SK-N-SH (cell line): ENCODE results near the gene NDFIP1. TPM values are rescaled to one million over a fixed set of nuclear protein-coding genes. Genes with fewer than 3 reads are reported as not detected.

Source experiments
- CTCF ChIA-PET: fragments of 300-600, 350-600 bp; formaldehyde crosslinking; extraction: SDS; loops from one replicate; lab custom pipeline; 2021; lab: Yijun Ruan, JAX
- POLR2A ChIA-PET: fragments of 350-600 bp; sonication (Branson Sonifier 250); formaldehyde crosslinking; extraction: SDS; loops from one replicate; lab custom pipeline; 2020; ENCODE audit warnings: antibody characterized with exemption, inconsistent platforms; lab: Yijun Ruan, JAX
- DNase-seq: peaks from one replicate; pipeline ENCODE4 v3.0.0; 2012
- H2AFZ ChIP-seq: fragments of 200-600 bp; sonication (generic); 2 replicates; pipeline ENCODE4 v1.8.1; 2016; ENCODE audit warnings: antibody characterized with exemption, mild to moderate bottlenecking, low read depth
- H3F3A ChIP-seq: fragments of 200-600 bp; sonication (generic); replicated peaks from 2 replicates; pipeline ENCODE3; 2016; ENCODE audit warnings: antibody characterized with exemption, mild to moderate bottlenecking; ENCODE audit not compliant: insufficient read depth
- H3K27ac ChIP-seq, 2 experiments: fragments of 200-500 bp in 1 of 2; fragments of 200-600 bp in 1 of 2; sonication (Bioruptor generic) in 1 of 2; sonication (generic), shearing (Covaris generic) in 1 of 2; 2 replicates each; pipeline versions ENCODE4 v1.5.1 to v1.6.1; 2014 to 2016; ENCODE audit warnings: low read depth in 2 of 2, inconsistent platforms in 1 of 2, low read length in 1 of 2, mild to moderate bottlenecking in 1 of 2, mixed read lengths in 1 of 2
- H3K27me3 ChIP-seq: fragments of 200-600 bp; sonication (generic), shearing (Covaris generic); 2 replicates; pipeline ENCODE4 v1.6.1; 2016; ENCODE audit warnings: mixed run types; ENCODE audit not compliant: insufficient read depth
- H3K36me3 ChIP-seq, 2 experiments: fragments of 200-500 bp in 1 of 2; fragments of 200-600 bp in 1 of 2; sonication (Bioruptor generic) in 1 of 2; sonication (generic) in 1 of 2; replicated peaks in 1 of 2; 2 replicates each; pipeline versions ENCODE3 to v1.5.1; 2014 to 2016; ENCODE audit warnings: low read length in 1 of 2, mild to moderate bottlenecking in 1 of 2; ENCODE audit not compliant: insufficient read depth in 2 of 2, control insufficient read depth in 1 of 2
- H3K4me1 ChIP-seq, 2 experiments: fragments of 200-500 bp in 1 of 2; fragments of 200-600 bp in 1 of 2; sonication (Bioruptor generic) in 1 of 2; sonication (generic), shearing (Covaris generic) in 1 of 2; 2 replicates each; pipeline versions ENCODE4 v1.5.1 to v1.6.1; 2014 to 2016; ENCODE audit warnings: low read depth in 1 of 2, low read length in 1 of 2, mixed run types in 1 of 2; ENCODE audit not compliant: insufficient read depth in 2 of 2, control insufficient read depth in 1 of 2
- H3K4me2 ChIP-seq: fragments of 200-600 bp; sonication (generic), shearing (Covaris generic); 2 replicates; pipeline ENCODE4 v1.6.1; 2017; ENCODE audit warnings: mixed run types
- H3K4me3 ChIP-seq, 2 experiments: fragments of 200-500 bp in 1 of 2; fragments of 200-600 bp in 1 of 2; sonication (Bioruptor generic) in 1 of 2; sonication (generic), shearing (Covaris generic) in 1 of 2; 2 replicates each; pipeline versions ENCODE4 v1.5.1 to v1.8.1; 2014 to 2016; ENCODE audit warnings: low read depth in 2 of 2, inconsistent platforms in 1 of 2, low read length in 1 of 2, mild to moderate bottlenecking in 1 of 2, mixed read lengths in 1 of 2, moderate library complexity in 1 of 2
- H3K79me2 ChIP-seq: fragments of 200-600 bp; sonication (generic); 2 replicates; pipeline ENCODE4 v1.8.1; 2017; ENCODE audit warnings: mild to moderate bottlenecking; ENCODE audit not compliant: insufficient read depth
- H3K9ac ChIP-seq: fragments of 200-600 bp; sonication (generic); 2 replicates; pipeline ENCODE4 v1.6.1; 2017; ENCODE audit warnings: mixed run types
- H3K9me2 ChIP-seq: fragments of 200-600 bp; sonication (generic); 2 replicates; pipeline ENCODE4 v1.6.1; 2017; ENCODE audit warnings: mixed run types
- H3K9me3 ChIP-seq: fragments of 200-600 bp; sonication (generic); 2 replicates; pipeline ENCODE4 v1.6.1; 2017; ENCODE audit warnings: mixed run types, mild to moderate bottlenecking, moderate library complexity
- H4K20me1 ChIP-seq: fragments of 200-600 bp; sonication (generic); 2 replicates; pipeline ENCODE4 v1.6.1; 2017; ENCODE audit warnings: mild to moderate bottlenecking, mixed run types; ENCODE audit not compliant: insufficient read depth
- CHD2 ChIP-seq: fragments of 150-350 bp; IDR thresholded peaks from 2 replicates; pipeline ENCODE4 v1.6.1; 2018; ENCODE audit warnings: low read length; ENCODE audit not compliant: partially characterized antibody
- ELF1 ChIP-seq: IDR thresholded peaks from 2 replicates; pipeline ENCODE4 v1.4.0; 2012
- EZH2phosphoT487 ChIP-seq: fragments of 200-600 bp; sonication (generic); IDR thresholded peaks from 2 replicates; pipeline ENCODE4 v1.6.1; 2017; ENCODE audit warnings: low read depth, mixed run types, mild to moderate bottlenecking, antibody characterized with exemption, moderate library complexity, borderline replicate concordance
- FOSL2 ChIP-seq: IDR thresholded peaks from 2 replicates; pipeline ENCODE4 v1.4.0; 2012; ENCODE audit warnings: low read depth, mild to moderate bottlenecking, moderate library complexity, borderline replicate concordance
- FOXJ3 ChIP-seq: sonication (generic); formaldehyde crosslinking; IDR thresholded peaks from 2 replicates; pipeline ENCODE4 v1.5.1; 2020; ENCODE audit warnings: mild to moderate bottlenecking, missing genetic modification reagents
- FOXM1 ChIP-seq: IDR thresholded peaks from 2 replicates; pipeline ENCODE4 v1.4.0; 2012; ENCODE audit warnings: low read depth, mild to moderate bottlenecking
- GABPA ChIP-seq: IDR thresholded peaks from 2 replicates; pipeline ENCODE4 v1.4.0; 2012; ENCODE audit warnings: low read depth, mild to moderate bottlenecking
- JUND ChIP-seq: IDR thresholded peaks from 2 replicates; pipeline ENCODE4 v1.4.0; 2012
- MXI1 ChIP-seq: IDR thresholded peaks from 2 replicates; pipeline ENCODE4 v1.6.1; 2012; ENCODE audit warnings: mild to moderate bottlenecking, low read depth, low read length, improper control_type of control experiment
- NFIC ChIP-seq: IDR thresholded peaks from 2 replicates; pipeline ENCODE4 v1.4.0; 2012; ENCODE audit warnings: borderline replicate concordance
- NRF1 ChIP-seq: IDR thresholded peaks from 2 replicates; pipeline ENCODE4 v1.6.1; 2012; ENCODE audit warnings: low read depth, mild to moderate bottlenecking, low read length
- RAD21 ChIP-seq: IDR thresholded peaks from 2 replicates; pipeline ENCODE4 v1.6.1; 2012; ENCODE audit warnings: mild to moderate bottlenecking, low read length
- RCOR1 ChIP-seq: fragments of 150-350 bp; IDR thresholded peaks from 2 replicates; pipeline ENCODE4 v1.6.1; 2017; ENCODE audit warnings: antibody characterized with exemption, low read length
- SIN3A ChIP-seq: IDR thresholded peaks from 2 replicates; pipeline ENCODE4 v1.6.1; 2012; ENCODE audit warnings: low read depth, mild to moderate bottlenecking, low read length, moderate library complexity, borderline replicate concordance
- TAF1 ChIP-seq: IDR thresholded peaks from 2 replicates; pipeline ENCODE4 v1.6.1; 2012; ENCODE audit warnings: low read depth, mild to moderate bottlenecking, low read length, moderate library complexity, borderline replicate concordance
- YY1 ChIP-seq: IDR thresholded peaks from 2 replicates; pipeline ENCODE4 v1.4.0; 2012; ENCODE audit warnings: low read depth, mild to moderate bottlenecking
- WGBS: methylation state at CpG from one replicate; pipeline ENCODE4 v1.1.6; 2017; ENCODE audit warnings: low lambda C conversion rate; 5-methylcytosine and 5-hydroxymethylcytosine counted together
- polyA plus RNA-seq, 3 experiments: library from polyadenylated mRNA; depleted of rRNA; stranded (reverse); fragments of >200 nt; gene quantifications; 2 replicates each; pipeline ENCODE4 v1.2.3, GENCODE V29; 2012
- TF ChIP-seq, protein P1 (sequence below): fragments of 150-350 bp; IDR thresholded peaks from 2 replicates; pipeline ENCODE4 v1.6.1; 2017; ENCODE audit warnings: antibody characterized with exemption, low read length, low read depth, borderline replicate concordance
- TF ChIP-seq, protein P2 (sequence below): fragments of 200-600 bp; sonication (generic); IDR thresholded peaks from 2 replicates; pipeline ENCODE4 v1.6.1; 2017; ENCODE audit warnings: antibody characterized with exemption, mild to moderate bottlenecking, moderate library complexity
- TF ChIP-seq, protein P3 (sequence below): IDR thresholded peaks from 2 replicates; pipeline ENCODE4 v1.6.1; 2012; ENCODE audit warnings: mild to moderate bottlenecking, low read depth, low read length, moderate library complexity
- TF ChIP-seq, protein P4 (sequence below): IDR thresholded peaks from 2 replicates; pipeline ENCODE4; 2012

NDFIP1 gene
- polyA plus RNA-seq, 1 of the 3 experiments (the other 2 are of a cell fraction) = 40.0 TPM

DNA sequence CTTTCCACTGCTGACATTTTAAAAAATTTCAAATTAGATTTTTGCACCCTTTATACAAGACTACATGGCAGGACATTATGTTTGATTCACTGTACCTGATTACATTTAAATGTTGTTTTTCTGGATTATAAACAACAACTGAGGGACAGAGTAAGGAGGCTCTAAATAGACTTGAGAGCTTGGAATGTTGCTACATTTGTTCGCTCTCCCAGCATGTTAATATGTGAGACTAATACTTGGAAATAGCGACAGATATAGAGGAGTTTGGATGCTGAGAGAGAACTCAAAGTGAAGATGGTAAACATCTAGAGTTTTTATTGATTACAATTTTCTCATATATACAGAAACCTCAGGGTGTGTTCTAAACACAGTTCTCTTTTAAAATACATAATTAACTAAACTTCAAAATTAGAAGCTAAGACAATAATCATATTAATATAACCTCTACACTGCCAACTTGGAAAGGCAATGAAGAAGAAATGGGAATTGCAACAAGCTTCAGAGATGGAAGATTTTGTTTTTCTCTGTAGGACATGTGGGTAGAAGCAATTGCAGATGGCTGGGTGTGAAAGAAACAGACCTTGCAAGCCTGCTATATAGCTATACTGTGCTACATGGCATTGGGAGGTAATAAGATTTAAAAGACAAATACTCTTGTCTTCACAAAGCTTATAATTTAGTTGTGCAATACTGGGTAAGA is 1.4 kb upstream of the NDFIP1 start:
- ChIA-PET POLR2A (interaction anchor here (0.6 to 1.0 kb wide), 2 partner anchors 28 to 95 kb away, joined by 3 read pairs; partner anchors contain the start of gene GNPDA1), CTCF (interaction anchor here (0.9 to 1.6 kb wide), 6 partner anchors 24 to 109 kb away, joined by 3 to 5 read pairs (median 3); no protein-coding TSS in a partner anchor)
- peaks cover 34% of the 10 kb centered on the region for H3K79me2 ChIP-seq

More for the DNA sequence above, 1.4 kb upstream of the NDFIP1 start:
- Histone ChIP-seq H3K9me3 (no peaks in the 10 kb centered on the region), H3K4me2 (no peak overlapping the region), H3K27me3 (no peaks in the 10 kb centered on the region), H3K4me3 (no peak overlapping the region), H3K9me2 (no peaks in the 10 kb centered on the region), H2AFZ (no peak overlapping the region; the same call in 1 of the 2 replicates), H4K20me1 (peaks cover 26% of the 10 kb centered on the region), H3K4me1 (peaks cover 5 to 12% of the 10 kb centered on the region in 2 experiments; a peak in 3 of 4 replicates), H3K27ac (no peak overlapping the region), H3F3A (peaks cover 7% of the 10 kb centered on the region), H3K36me3 (peaks cover 6 to 9% of the 10 kb centered on the region in 2 experiments), H3K9ac (no peak overlapping the region)
- DNase-seq = no peak
- no peak for TF ChIP-seq NFIC
- TF ChIP-seq FOSL2 = no peak
- TF ChIP-seq, protein P1, sequence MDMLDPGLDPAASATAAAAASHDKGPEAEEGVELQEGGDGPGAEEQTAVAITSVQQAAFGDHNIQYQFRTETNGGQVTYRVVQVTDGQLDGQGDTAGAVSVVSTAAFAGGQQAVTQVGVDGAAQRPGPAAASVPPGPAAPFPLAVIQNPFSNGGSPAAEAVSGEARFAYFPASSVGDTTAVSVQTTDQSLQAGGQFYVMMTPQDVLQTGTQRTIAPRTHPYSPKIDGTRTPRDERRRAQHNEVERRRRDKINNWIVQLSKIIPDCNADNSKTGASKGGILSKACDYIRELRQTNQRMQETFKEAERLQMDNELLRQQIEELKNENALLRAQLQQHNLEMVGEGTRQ = no peak
- no peak for TF ChIP-seq SIN3A
- no peak for TF ChIP-seq MXI1
- TF ChIP-seq YY1 = no peak
- no peak for TF ChIP-seq CHD2
- TF ChIP-seq, protein P2, sequence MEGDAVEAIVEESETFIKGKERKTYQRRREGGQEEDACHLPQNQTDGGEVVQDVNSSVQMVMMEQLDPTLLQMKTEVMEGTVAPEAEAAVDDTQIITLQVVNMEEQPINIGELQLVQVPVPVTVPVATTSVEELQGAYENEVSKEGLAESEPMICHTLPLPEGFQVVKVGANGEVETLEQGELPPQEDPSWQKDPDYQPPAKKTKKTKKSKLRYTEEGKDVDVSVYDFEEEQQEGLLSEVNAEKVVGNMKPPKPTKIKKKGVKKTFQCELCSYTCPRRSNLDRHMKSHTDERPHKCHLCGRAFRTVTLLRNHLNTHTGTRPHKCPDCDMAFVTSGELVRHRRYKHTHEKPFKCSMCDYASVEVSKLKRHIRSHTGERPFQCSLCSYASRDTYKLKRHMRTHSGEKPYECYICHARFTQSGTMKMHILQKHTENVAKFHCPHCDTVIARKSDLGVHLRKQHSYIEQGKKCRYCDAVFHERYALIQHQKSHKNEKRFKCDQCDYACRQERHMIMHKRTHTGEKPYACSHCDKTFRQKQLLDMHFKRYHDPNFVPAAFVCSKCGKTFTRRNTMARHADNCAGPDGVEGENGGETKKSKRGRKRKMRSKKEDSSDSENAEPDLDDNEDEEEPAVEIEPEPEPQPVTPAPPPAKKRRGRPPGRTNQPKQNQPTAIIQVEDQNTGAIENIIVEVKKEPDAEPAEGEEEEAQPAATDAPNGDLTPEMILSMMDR = no peak
- no peak for TF ChIP-seq GABPA
- TF ChIP-seq ELF1 = no peak
- TF ChIP-seq JUND = no peak
- TF ChIP-seq FOXM1 = no peak
- TF ChIP-seq, protein P3, sequence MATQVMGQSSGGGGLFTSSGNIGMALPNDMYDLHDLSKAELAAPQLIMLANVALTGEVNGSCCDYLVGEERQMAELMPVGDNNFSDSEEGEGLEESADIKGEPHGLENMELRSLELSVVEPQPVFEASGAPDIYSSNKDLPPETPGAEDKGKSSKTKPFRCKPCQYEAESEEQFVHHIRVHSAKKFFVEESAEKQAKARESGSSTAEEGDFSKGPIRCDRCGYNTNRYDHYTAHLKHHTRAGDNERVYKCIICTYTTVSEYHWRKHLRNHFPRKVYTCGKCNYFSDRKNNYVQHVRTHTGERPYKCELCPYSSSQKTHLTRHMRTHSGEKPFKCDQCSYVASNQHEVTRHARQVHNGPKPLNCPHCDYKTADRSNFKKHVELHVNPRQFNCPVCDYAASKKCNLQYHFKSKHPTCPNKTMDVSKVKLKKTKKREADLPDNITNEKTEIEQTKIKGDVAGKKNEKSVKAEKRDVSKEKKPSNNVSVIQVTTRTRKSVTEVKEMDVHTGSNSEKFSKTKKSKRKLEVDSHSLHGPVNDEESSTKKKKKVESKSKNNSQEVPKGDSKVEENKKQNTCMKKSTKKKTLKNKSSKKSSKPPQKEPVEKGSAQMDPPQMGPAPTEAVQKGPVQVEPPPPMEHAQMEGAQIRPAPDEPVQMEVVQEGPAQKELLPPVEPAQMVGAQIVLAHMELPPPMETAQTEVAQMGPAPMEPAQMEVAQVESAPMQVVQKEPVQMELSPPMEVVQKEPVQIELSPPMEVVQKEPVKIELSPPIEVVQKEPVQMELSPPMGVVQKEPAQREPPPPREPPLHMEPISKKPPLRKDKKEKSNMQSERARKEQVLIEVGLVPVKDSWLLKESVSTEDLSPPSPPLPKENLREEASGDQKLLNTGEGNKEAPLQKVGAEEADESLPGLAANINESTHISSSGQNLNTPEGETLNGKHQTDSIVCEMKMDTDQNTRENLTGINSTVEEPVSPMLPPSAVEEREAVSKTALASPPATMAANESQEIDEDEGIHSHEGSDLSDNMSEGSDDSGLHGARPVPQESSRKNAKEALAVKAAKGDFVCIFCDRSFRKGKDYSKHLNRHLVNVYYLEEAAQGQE = no peak
- no peak for TF ChIP-seq RCOR1
- TF ChIP-seq EZH2phosphoT487 = no peak
- no peak for TF ChIP-seq TAF1
- no peak for TF ChIP-seq FOXJ3 (CRISPR knock-in tag)
- TF ChIP-seq RAD21 = no peak
- TF ChIP-seq NRF1 = no peak
- TF ChIP-seq, protein P4, sequence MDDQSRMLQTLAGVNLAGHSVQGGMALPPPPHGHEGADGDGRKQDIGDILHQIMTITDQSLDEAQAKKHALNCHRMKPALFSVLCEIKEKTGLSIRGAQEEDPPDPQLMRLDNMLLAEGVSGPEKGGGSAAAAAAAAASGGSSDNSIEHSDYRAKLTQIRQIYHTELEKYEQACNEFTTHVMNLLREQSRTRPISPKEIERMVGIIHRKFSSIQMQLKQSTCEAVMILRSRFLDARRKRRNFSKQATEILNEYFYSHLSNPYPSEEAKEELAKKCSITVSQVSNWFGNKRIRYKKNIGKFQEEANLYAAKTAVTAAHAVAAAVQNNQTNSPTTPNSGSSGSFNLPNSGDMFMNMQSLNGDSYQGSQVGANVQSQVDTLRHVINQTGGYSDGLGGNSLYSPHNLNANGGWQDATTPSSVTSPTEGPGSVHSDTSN = no peak
- WGBS = 90% methylated on average over 2 of the region's 2 CpGs
